Activated naive CD4-positive, alpha-beta T cell treated with anti-CD3 and anti-CD28 coated beads, Interleukin-2, amount 10 ng/mL, durations not matched to agents 5 hours and 36 hours (primary cell): ENCODE data around the gene ART4. TPM values are rescaled to one million over a fixed set of nuclear protein-coding genes. Genes with fewer than 3 reads are reported as not detected.

Experiments
- total RNA-seq, 2 experiments: library from RNA; stranded (reverse); gene quantifications; one replicate each; pipeline ENCODE4 v1.2.3, GENCODE V29; 2021

ART4 gene
- not detected for total RNA-seq

GRCh38 chr12:14843425-14843887 is at the start of gene ART4:
Gene ART4 (minus strand): TSS chr12:14843526. CDS start chr12:14843113, 413 bp downstream.

GRCh38 chr12:14885718-14886221 is 42.4 kb upstream of the ART4 start, which contains the start of gene MGP:
Gene MGP (minus strand): TSS chr12:14885854. CDS start chr12:14885791, 63 bp downstream.

GRCh38 chr12:14814014-14814413 is 29.3 kb downstream of the ART4 start, which contains the start of gene SMCO3:
Gene SMCO3 (minus strand): TSS chr12:14814182. CDS start chr12:14806680, 7,502 bp downstream.

GRCh38 chr12:14803011-14803829 is 40.1 kb downstream of the ART4 start, which contains the start of the genes C12orf60 and WBP11:
Gene C12orf60 (plus strand): TSS chr12:14803670. CDS start chr12:14822936, 19,266 bp downstream.
Gene WBP11 (minus strand): TSS chr12:14803478. CDS start chr12:14801383, 2,095 bp downstream.

Other genes starting within 250 kb of the ART4 start
- not detected for gene GUCY2C, start 146.9 kb downstream of the ART4 start, total RNA-seq
- gene WBP11, start 40.0 kb downstream of the ART4 start, total RNA-seq = 10 to 100 TPM; 74.3 to 79.4 TPM
- gene C12orf60, start 39.9 kb downstream of the ART4 start, total RNA-seq = under 1 TPM; 0.66 to 0.87 TPM
- not detected for gene SMCO3, start 29.3 kb downstream of the ART4 start, total RNA-seq
- not detected for gene MGP, start 42.3 kb upstream of the ART4 start, total RNA-seq
- gene ERP27, start 95.0 kb upstream of the ART4 start, total RNA-seq = 10 to 100 TPM; 11.1 to 12.9 TPM
- gene ARHGDIB, start 118.1 kb upstream of the ART4 start, total RNA-seq = 1,000 to 10,000 TPM; 1,398 to 1,400 TPM
- not detected for gene PDE6H, start 129.5 kb upstream of the ART4 start, total RNA-seq